IMR-90 (cell line): Measurements from ENCODE around the gene FLT3. TPM values are rescaled to one million over a fixed set of nuclear protein-coding genes. Genes with fewer than 3 reads are reported as not detected.

Experiments
- ATAC-seq: fragments of 200-7000 bp; cut with Tn5 transposase; 2 replicates; pipeline ENCODE4 v1.9.1; 2020; ENCODE audit warnings: low read depth, mild to moderate bottlenecking, moderate library complexity
- BruUV-seq: library from RNA; stranded (reverse); fragments of 400-500 nt; replicated peaks from 2 replicates; lab custom pipeline; 2021; lab: Mats Ljungman, UMichigan
- CTCF ChIA-PET: fragments of 300-600 bp; formaldehyde crosslinking; extraction: SDS; loops from one replicate; lab custom pipeline; 2021; ENCODE audit warnings: antibody characterized with exemption; lab: Yijun Ruan, JAX
- POLR2A ChIA-PET: fragments of 300-600 bp; sonication (Branson Sonifier 250); formaldehyde crosslinking; loops from one replicate; lab custom pipeline; 2022; ENCODE audit warnings: antibody characterized with exemption; ENCODE audit not compliant: unreplicated experiment; lab: Charles Lee
- DNase-seq: peaks from one replicate; pipeline ENCODE4 v3.0.0; 2013
- H2AFZ ChIP-seq: replicated peaks from 2 replicates; pipeline ENCODE3; 2013; ENCODE audit warnings: low read length, mild to moderate bottlenecking; ENCODE audit not compliant: poor library complexity
- H2AK5ac ChIP-seq: 2 replicates; pipeline ENCODE4 v1.6.1; 2013; ENCODE audit warnings: low read depth, low read length, inconsistent platforms
- H2AK9ac ChIP-seq: replicated peaks from 2 replicates; pipeline ENCODE3; 2013; ENCODE audit warnings: mild to moderate bottlenecking, low read depth, low read length, moderate library complexity; ENCODE audit not compliant: poor library complexity
- H2BK120ac ChIP-seq: 2 replicates; pipeline ENCODE4 v1.6.1; 2013; ENCODE audit warnings: low read depth, low read length, inconsistent platforms
- H2BK15ac ChIP-seq: 3 replicates; pipeline ENCODE4 v1.6.1; 2013; ENCODE audit warnings: low read depth, low read length, inconsistent platforms
- H2BK20ac ChIP-seq: 2 replicates; pipeline ENCODE4 v1.6.1; 2013; ENCODE audit warnings: low read depth, mild to moderate bottlenecking, inconsistent platforms, low read length, moderate library complexity
- H2BK5ac ChIP-seq: 2 replicates; pipeline ENCODE4 v1.6.1; 2013; ENCODE audit warnings: mild to moderate bottlenecking, low read depth, low read length, inconsistent platforms; ENCODE audit not compliant: poor library complexity, severe bottlenecking
- H3K14ac ChIP-seq: replicated peaks from 2 replicates; pipeline ENCODE4 v1.6.1; 2013; ENCODE audit warnings: low read depth, low read length, inconsistent platforms
- H3K18ac ChIP-seq: 2 replicates; pipeline ENCODE4 v1.6.1; 2013; ENCODE audit warnings: low read depth, low read length, control low read depth
- H3K23ac ChIP-seq: 2 replicates; pipeline ENCODE4 v1.6.1; 2013; ENCODE audit warnings: low read depth, low read length, inconsistent platforms
- H3K27ac ChIP-seq: 2 replicates; pipeline ENCODE4 v1.5.1; 2013; ENCODE audit warnings: mild to moderate bottlenecking, control low read depth, low read length; ENCODE audit not compliant: insufficient read depth
- H3K27me3 ChIP-seq: 2 replicates; pipeline ENCODE4 v1.6.1; 2013; ENCODE audit warnings: low read length; ENCODE audit not compliant: control insufficient read depth, insufficient read depth
- H3K36me3 ChIP-seq: 2 replicates; pipeline ENCODE4 v1.6.1; 2013; ENCODE audit warnings: low read length, mixed read lengths; ENCODE audit not compliant: control insufficient read depth, insufficient read depth
- H3K4ac ChIP-seq: 2 replicates; pipeline ENCODE4 v1.6.1; 2013; ENCODE audit warnings: low read depth, low read length, inconsistent platforms
- H3K4me1 ChIP-seq: 2 replicates; pipeline ENCODE4 v1.6.1; 2013; ENCODE audit warnings: low read length, mixed read lengths; ENCODE audit not compliant: control insufficient read depth, insufficient read depth
- H3K4me2 ChIP-seq: 2 replicates; pipeline ENCODE4 v1.6.1; 2013; ENCODE audit warnings: low read depth, mild to moderate bottlenecking, control low read depth, low read length, moderate library complexity
- H3K4me3 ChIP-seq: 2 replicates; pipeline ENCODE4 v1.5.1; 2013; ENCODE audit warnings: low read depth, mild to moderate bottlenecking, control low read depth, low read length, moderate library complexity; ENCODE audit not compliant: insufficient read depth
- H3K56ac ChIP-seq: 2 replicates; pipeline ENCODE4 v1.6.1; 2013; ENCODE audit warnings: low read length, inconsistent platforms; ENCODE audit not compliant: insufficient read depth; ENCODE audit errors: extremely low read depth
- H3K79me1 ChIP-seq, 2 experiments: 2 replicates each; pipeline ENCODE4 v1.6.1; 2013; ENCODE audit warnings: low read length in 2 of 2, inconsistent platforms in 1 of 2, low read depth in 1 of 2
- H3K9ac ChIP-seq: 2 replicates; pipeline ENCODE4 v1.6.1; 2013; ENCODE audit warnings: low read depth, low read length, control low read depth
- H3K9me1 ChIP-seq: 2 replicates; pipeline ENCODE4 v1.6.1; 2013; ENCODE audit warnings: low read length, inconsistent platforms; ENCODE audit not compliant: insufficient read depth
- H3K9me3 ChIP-seq: 2 replicates; pipeline ENCODE4 v1.6.1; 2013; ENCODE audit warnings: low read length; ENCODE audit not compliant: control insufficient read depth, insufficient read depth
- H4K20me1 ChIP-seq: 2 replicates; pipeline ENCODE4 v1.6.1; 2013; ENCODE audit warnings: low read length, inconsistent platforms; ENCODE audit not compliant: insufficient read depth
- H4K5ac ChIP-seq: 2 replicates; pipeline ENCODE4 v1.6.1; 2013; ENCODE audit warnings: mild to moderate bottlenecking, low read depth, low read length, control low read depth
- H4K8ac ChIP-seq, 2 experiments: 2 replicates each; pipeline ENCODE4 v1.6.1; 2013; ENCODE audit warnings: low read depth in 2 of 2, low read length in 2 of 2, control low read depth in 1 of 2, inconsistent platforms in 1 of 2
- H4K91ac ChIP-seq: 2 replicates; pipeline ENCODE4 v1.6.1; 2013; ENCODE audit warnings: low read depth, low read length, inconsistent platforms; ENCODE audit not compliant: insufficient read depth
- BHLHE40 ChIP-seq: fragments of 150-350 bp; IDR thresholded peaks from 2 replicates; pipeline ENCODE4 v1.6.1; 2016; ENCODE audit warnings: mild to moderate bottlenecking, low read depth, low read length
- MAFK ChIP-seq: IDR thresholded peaks from 2 replicates; pipeline ENCODE4 v1.6.1; 2012; ENCODE audit warnings: low read depth, low read length, improper control_type of control experiment
- MXI1 ChIP-seq: IDR thresholded peaks from 2 replicates; pipeline ENCODE4 v1.6.1; 2012; ENCODE audit warnings: low read depth, mild to moderate bottlenecking, low read length, moderate library complexity, borderline replicate concordance
- RAD21 ChIP-seq: IDR thresholded peaks from 2 replicates; pipeline ENCODE4 v1.6.1; 2012; ENCODE audit warnings: low read length, improper control_type of control experiment
- RCOR1 ChIP-seq: IDR thresholded peaks from 2 replicates; pipeline ENCODE4 v1.6.1; 2012; ENCODE audit warnings: mild to moderate bottlenecking, low read length, improper control_type of control experiment; ENCODE audit not compliant: insufficient replicate concordance
- RFX5 ChIP-seq: IDR thresholded peaks from 2 replicates; pipeline ENCODE4 v1.8.0; 2012; ENCODE audit warnings: low read depth, mild to moderate bottlenecking, low read length, moderate library complexity
- WGBS, 2 experiments: methylation state at CpG; one replicate each; pipeline versions ENCODE4 v1.1.5 to v1.1.7; 2013; ENCODE audit warnings: missing lambda C conversion rate in 2 of 2; ENCODE audit not compliant: insufficient read length in 1 of 2; ENCODE audit errors: extremely low coverage in 2 of 2; 5-methylcytosine and 5-hydroxymethylcytosine counted together
- dilution Hi-C: fragments of 300-500 bp; cut with HindIII; formaldehyde crosslinking; loops from one replicate; pipeline ENCODE4 v1.14.3; 2018; ENCODE audit warnings: low sequenced_read_pairs; ENCODE audit not compliant: unreplicated experiment
- in situ Hi-C: fragments of 300-500 bp; cut with MboI; formaldehyde crosslinking; loops from 3 replicates; pipeline ENCODE4 v1.14.3; 2019; ENCODE audit warnings: low sequenced_read_pairs, inconsistent platforms, mixed read lengths
- intact Hi-C: fragments of 100-400 bp; cut with micrococcal nuclease; formaldehyde crosslinking; loops from 2 replicates; pipeline ENCODE4 v1.10.0; 2022
- polyA plus RNA-seq, 3 experiments: library from polyadenylated mRNA; depleted of rRNA; stranded (reverse); fragments of >200 nt; gene quantifications; 2 replicates each; pipeline ENCODE4 v1.2.3, GENCODE V29; 2012; ENCODE audit warnings: low replicate concordance in 1 of 3
- total RNA-seq: library from RNA; depleted of rRNA; stranded (reverse); fragments of >200 nt; gene quantifications from 2 replicates; pipeline ENCODE4 v1.2.3, GENCODE V29; 2012
- TF ChIP-seq, protein P1 (sequence below): conservative IDR thresholded peaks from 2 replicates; pipeline ENCODE4 v1.5.1; 2012; ENCODE audit warnings: mild to moderate bottlenecking, low read depth, low read length, improper control_type of control experiment

FLT3 gene
- total and polyA plus RNA-seq, 2 of the 4 experiments (the other 2 are of a cell fraction) = not detected

DNA sequence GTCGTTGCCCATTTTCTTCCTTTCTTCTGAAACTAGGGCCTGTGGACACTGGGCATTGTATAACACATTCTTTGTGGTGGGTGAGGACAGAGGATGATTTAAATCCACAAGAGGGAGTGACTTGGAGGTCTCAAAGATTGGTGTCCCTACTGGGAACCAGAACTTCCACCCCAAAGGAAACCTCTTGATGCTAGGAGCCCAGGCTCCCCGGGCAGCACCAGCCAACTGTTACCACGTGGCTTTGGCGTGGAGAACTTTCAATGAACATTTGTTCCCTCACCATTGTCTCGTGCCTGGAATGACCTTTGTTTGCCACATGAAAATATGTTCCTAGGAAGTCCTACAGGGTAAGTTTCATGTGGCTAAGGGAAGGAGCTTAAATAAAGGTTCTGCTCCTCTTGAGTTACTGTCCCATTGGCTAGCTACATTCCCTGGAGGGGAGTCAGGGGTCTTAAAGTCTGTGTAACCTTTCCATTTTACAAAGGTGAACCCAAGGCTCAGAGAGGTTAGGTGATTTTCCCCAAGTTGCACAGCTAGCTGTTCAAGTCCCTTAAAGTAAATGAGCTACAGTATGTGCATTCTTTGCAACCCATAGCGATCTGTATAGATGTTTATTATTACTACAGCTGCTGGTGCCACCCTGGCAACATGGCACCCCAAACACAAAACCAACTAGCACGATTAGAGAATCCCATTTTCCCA lies 126.3 kb downstream of the FLT3 start:
- Histone ChIP-seq H2BK5ac (no peak overlapping the region), H2BK20ac (no peak overlapping the region), H2AFZ (no peak overlapping the region), H3K4me2 (no peak overlapping the region), H3K4ac (no peak overlapping the region), H3K4me3 (no peak overlapping the region), H3K9me3 (peaks cover 3% of the 10 kb centered on the region; the same call in 1 of the 2 replicates), H3K56ac (no peak overlapping the region), H2AK9ac (no peak overlapping the region), H4K91ac (no peak overlapping the region), H4K8ac (no peak overlapping the region), H3K14ac (no peak overlapping the region), H3K18ac (no peak overlapping the region), H3K36me3 (no peaks in the 10 kb centered on the region), H3K9ac (no peak overlapping the region), H3K4me1 (no peaks in the 10 kb centered on the region), H4K20me1 (no peaks in the 10 kb centered on the region; the same call in 1 of the 2 replicates), H2BK120ac (no peak overlapping the region), H3K27me3 (peaks cover 95% of the 10 kb centered on the region), H3K27ac (no peak overlapping the region), H3K79me1 (no peaks in the 10 kb centered on the region), H3K9me1 (no peaks in the 10 kb centered on the region; the same call in 1 of the 2 replicates), H2BK15ac (no peak overlapping the region), H4K5ac (no peak overlapping the region), H2AK5ac (no peak overlapping the region), H3K23ac (no peak overlapping the region)
- TF ChIP-seq BHLHE40 = no peak
- TF ChIP-seq RAD21 = no peak
- TF ChIP-seq MXI1 = no peak
- no peak for TF ChIP-seq MAFK
- no peak for TF ChIP-seq RFX5
- TF ChIP-seq RCOR1 = no peak
- TF ChIP-seq, protein P1, sequence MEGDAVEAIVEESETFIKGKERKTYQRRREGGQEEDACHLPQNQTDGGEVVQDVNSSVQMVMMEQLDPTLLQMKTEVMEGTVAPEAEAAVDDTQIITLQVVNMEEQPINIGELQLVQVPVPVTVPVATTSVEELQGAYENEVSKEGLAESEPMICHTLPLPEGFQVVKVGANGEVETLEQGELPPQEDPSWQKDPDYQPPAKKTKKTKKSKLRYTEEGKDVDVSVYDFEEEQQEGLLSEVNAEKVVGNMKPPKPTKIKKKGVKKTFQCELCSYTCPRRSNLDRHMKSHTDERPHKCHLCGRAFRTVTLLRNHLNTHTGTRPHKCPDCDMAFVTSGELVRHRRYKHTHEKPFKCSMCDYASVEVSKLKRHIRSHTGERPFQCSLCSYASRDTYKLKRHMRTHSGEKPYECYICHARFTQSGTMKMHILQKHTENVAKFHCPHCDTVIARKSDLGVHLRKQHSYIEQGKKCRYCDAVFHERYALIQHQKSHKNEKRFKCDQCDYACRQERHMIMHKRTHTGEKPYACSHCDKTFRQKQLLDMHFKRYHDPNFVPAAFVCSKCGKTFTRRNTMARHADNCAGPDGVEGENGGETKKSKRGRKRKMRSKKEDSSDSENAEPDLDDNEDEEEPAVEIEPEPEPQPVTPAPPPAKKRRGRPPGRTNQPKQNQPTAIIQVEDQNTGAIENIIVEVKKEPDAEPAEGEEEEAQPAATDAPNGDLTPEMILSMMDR = no peak
- CTCF ChIA-PET = interaction anchor here (0.5 kb wide), 1 partner anchor 86 kb away, joined by 3 read pairs; no protein-coding TSS in a partner anchor
- 33% methylated on average over 1 of the region's 7 CpGs; no CpG with 5 or more reads in 1 of the 2 experiments for WGBS, 2 experiments
- DNase-seq = no peak
- dilution Hi-C loops = no loop called here
- ATAC-seq = no peak
- POLR2A ChIA-PET = no interaction called here
- no TSS peak for BruUV-seq
- in situ Hi-C loops = no loop called here
- intact Hi-C loops = no loop called here
